Keratinocyte (primary cell): ENCODE data around the gene RNASE9.

Experiments used
- EZH2 ChIP-seq: IDR thresholded peaks from one replicate; pipeline ENCODE4 v1.6.1; 2012; ENCODE audit warnings: inconsistent platforms, mild to moderate bottlenecking, low read length, moderate library complexity
- TF ChIP-seq, protein P1 (sequence below), 3 experiments: IDR thresholded peaks in 1 of 3; conservative IDR thresholded peaks in 1 of 3; optimal IDR thresholded peaks in 1 of 3; 2 replicates in 2 of 3; 3 replicates in 1 of 3; pipeline versions ENCODE3 to v1.5.1; 2011; ENCODE audit warnings: low read length in 3 of 3, mild to moderate bottlenecking in 3 of 3, moderate library complexity in 2 of 3, control low read depth in 1 of 3, inconsistent platforms in 1 of 3; ENCODE audit not compliant: insufficient read depth in 2 of 3; ENCODE audit errors: extremely low read depth in 1 of 3

GRCh38 chr14:20555845-20556244 is 5.0 kb downstream of the RNASE9 start:
- TF ChIP-seq, protein P1, sequence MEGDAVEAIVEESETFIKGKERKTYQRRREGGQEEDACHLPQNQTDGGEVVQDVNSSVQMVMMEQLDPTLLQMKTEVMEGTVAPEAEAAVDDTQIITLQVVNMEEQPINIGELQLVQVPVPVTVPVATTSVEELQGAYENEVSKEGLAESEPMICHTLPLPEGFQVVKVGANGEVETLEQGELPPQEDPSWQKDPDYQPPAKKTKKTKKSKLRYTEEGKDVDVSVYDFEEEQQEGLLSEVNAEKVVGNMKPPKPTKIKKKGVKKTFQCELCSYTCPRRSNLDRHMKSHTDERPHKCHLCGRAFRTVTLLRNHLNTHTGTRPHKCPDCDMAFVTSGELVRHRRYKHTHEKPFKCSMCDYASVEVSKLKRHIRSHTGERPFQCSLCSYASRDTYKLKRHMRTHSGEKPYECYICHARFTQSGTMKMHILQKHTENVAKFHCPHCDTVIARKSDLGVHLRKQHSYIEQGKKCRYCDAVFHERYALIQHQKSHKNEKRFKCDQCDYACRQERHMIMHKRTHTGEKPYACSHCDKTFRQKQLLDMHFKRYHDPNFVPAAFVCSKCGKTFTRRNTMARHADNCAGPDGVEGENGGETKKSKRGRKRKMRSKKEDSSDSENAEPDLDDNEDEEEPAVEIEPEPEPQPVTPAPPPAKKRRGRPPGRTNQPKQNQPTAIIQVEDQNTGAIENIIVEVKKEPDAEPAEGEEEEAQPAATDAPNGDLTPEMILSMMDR (optimal IDR thresholded peaks at IDR 0.05 in 1 of 3, IDR thresholded peaks at IDR 0.05 in 1 of 3, conservative IDR thresholded peaks at IDR 0.05 in 1 of 3; ENCODE audit: extremely low read depth in 1 of 3, insufficient read depth in 2 of 3, low read length in 3 of 3): no peak
- no peak for TF ChIP-seq EZH2
